IMR-90 (cell line): Measurements from ENCODE around the gene MYO1A. TPM values are rescaled to one million over a fixed set of nuclear protein-coding genes. Genes with fewer than 3 reads are reported as not detected.

Experiments used
- ATAC-seq: fragments of 200-7000 bp; cut with Tn5 transposase; 2 replicates; pipeline ENCODE4 v1.9.1; 2020; ENCODE audit warnings: low read depth, mild to moderate bottlenecking, moderate library complexity
- BruUV-seq: library from RNA; stranded (reverse); fragments of 400-500 nt; replicated peaks from 2 replicates; lab custom pipeline; 2021; lab: Mats Ljungman, UMichigan
- CTCF ChIA-PET: fragments of 300-600 bp; formaldehyde crosslinking; extraction: SDS; loops from one replicate; lab custom pipeline; 2021; ENCODE audit warnings: antibody characterized with exemption; lab: Yijun Ruan, JAX
- POLR2A ChIA-PET: fragments of 300-600 bp; sonication (Branson Sonifier 250); formaldehyde crosslinking; loops from one replicate; lab custom pipeline; 2022; ENCODE audit warnings: antibody characterized with exemption; ENCODE audit not compliant: unreplicated experiment; lab: Charles Lee
- DNase-seq: peaks from one replicate; pipeline ENCODE4 v3.0.0; 2013
- H2AFZ ChIP-seq: replicated peaks from 2 replicates; pipeline ENCODE3; 2013; ENCODE audit warnings: low read length, mild to moderate bottlenecking; ENCODE audit not compliant: poor library complexity
- H2AK5ac ChIP-seq: 2 replicates; pipeline ENCODE4 v1.6.1; 2013; ENCODE audit warnings: low read depth, low read length, inconsistent platforms
- H2AK9ac ChIP-seq: replicated peaks from 2 replicates; pipeline ENCODE3; 2013; ENCODE audit warnings: mild to moderate bottlenecking, low read depth, low read length, moderate library complexity; ENCODE audit not compliant: poor library complexity
- H2BK120ac ChIP-seq: 2 replicates; pipeline ENCODE4 v1.6.1; 2013; ENCODE audit warnings: low read depth, low read length, inconsistent platforms
- H2BK15ac ChIP-seq: 3 replicates; pipeline ENCODE4 v1.6.1; 2013; ENCODE audit warnings: low read depth, low read length, inconsistent platforms
- H2BK20ac ChIP-seq: 2 replicates; pipeline ENCODE4 v1.6.1; 2013; ENCODE audit warnings: low read depth, mild to moderate bottlenecking, inconsistent platforms, low read length, moderate library complexity
- H2BK5ac ChIP-seq: 2 replicates; pipeline ENCODE4 v1.6.1; 2013; ENCODE audit warnings: mild to moderate bottlenecking, low read depth, low read length, inconsistent platforms; ENCODE audit not compliant: poor library complexity, severe bottlenecking
- H3K14ac ChIP-seq: replicated peaks from 2 replicates; pipeline ENCODE4 v1.6.1; 2013; ENCODE audit warnings: low read depth, low read length, inconsistent platforms
- H3K18ac ChIP-seq: 2 replicates; pipeline ENCODE4 v1.6.1; 2013; ENCODE audit warnings: low read depth, low read length, control low read depth
- H3K23ac ChIP-seq: 2 replicates; pipeline ENCODE4 v1.6.1; 2013; ENCODE audit warnings: low read depth, low read length, inconsistent platforms
- H3K27ac ChIP-seq: 2 replicates; pipeline ENCODE4 v1.5.1; 2013; ENCODE audit warnings: mild to moderate bottlenecking, control low read depth, low read length; ENCODE audit not compliant: insufficient read depth
- H3K27me3 ChIP-seq: 2 replicates; pipeline ENCODE4 v1.6.1; 2013; ENCODE audit warnings: low read length; ENCODE audit not compliant: control insufficient read depth, insufficient read depth
- H3K36me3 ChIP-seq: 2 replicates; pipeline ENCODE4 v1.6.1; 2013; ENCODE audit warnings: low read length, mixed read lengths; ENCODE audit not compliant: control insufficient read depth, insufficient read depth
- H3K4ac ChIP-seq: 2 replicates; pipeline ENCODE4 v1.6.1; 2013; ENCODE audit warnings: low read depth, low read length, inconsistent platforms
- H3K4me1 ChIP-seq: 2 replicates; pipeline ENCODE4 v1.6.1; 2013; ENCODE audit warnings: low read length, mixed read lengths; ENCODE audit not compliant: control insufficient read depth, insufficient read depth
- H3K4me2 ChIP-seq: 2 replicates; pipeline ENCODE4 v1.6.1; 2013; ENCODE audit warnings: low read depth, mild to moderate bottlenecking, control low read depth, low read length, moderate library complexity
- H3K4me3 ChIP-seq: 2 replicates; pipeline ENCODE4 v1.5.1; 2013; ENCODE audit warnings: low read depth, mild to moderate bottlenecking, control low read depth, low read length, moderate library complexity; ENCODE audit not compliant: insufficient read depth
- H3K56ac ChIP-seq: 2 replicates; pipeline ENCODE4 v1.6.1; 2013; ENCODE audit warnings: low read length, inconsistent platforms; ENCODE audit not compliant: insufficient read depth; ENCODE audit errors: extremely low read depth
- H3K79me1 ChIP-seq, 2 experiments: 2 replicates each; pipeline ENCODE4 v1.6.1; 2013; ENCODE audit warnings: low read length in 2 of 2, inconsistent platforms in 1 of 2, low read depth in 1 of 2
- H3K9ac ChIP-seq: 2 replicates; pipeline ENCODE4 v1.6.1; 2013; ENCODE audit warnings: low read depth, low read length, control low read depth
- H3K9me1 ChIP-seq: 2 replicates; pipeline ENCODE4 v1.6.1; 2013; ENCODE audit warnings: low read length, inconsistent platforms; ENCODE audit not compliant: insufficient read depth
- H3K9me3 ChIP-seq: 2 replicates; pipeline ENCODE4 v1.6.1; 2013; ENCODE audit warnings: low read length; ENCODE audit not compliant: control insufficient read depth, insufficient read depth
- H4K20me1 ChIP-seq: 2 replicates; pipeline ENCODE4 v1.6.1; 2013; ENCODE audit warnings: low read length, inconsistent platforms; ENCODE audit not compliant: insufficient read depth
- H4K5ac ChIP-seq: 2 replicates; pipeline ENCODE4 v1.6.1; 2013; ENCODE audit warnings: mild to moderate bottlenecking, low read depth, low read length, control low read depth
- H4K8ac ChIP-seq, 2 experiments: 2 replicates each; pipeline ENCODE4 v1.6.1; 2013; ENCODE audit warnings: low read depth in 2 of 2, low read length in 2 of 2, control low read depth in 1 of 2, inconsistent platforms in 1 of 2
- H4K91ac ChIP-seq: 2 replicates; pipeline ENCODE4 v1.6.1; 2013; ENCODE audit warnings: low read depth, low read length, inconsistent platforms; ENCODE audit not compliant: insufficient read depth
- BHLHE40 ChIP-seq: fragments of 150-350 bp; IDR thresholded peaks from 2 replicates; pipeline ENCODE4 v1.6.1; 2016; ENCODE audit warnings: mild to moderate bottlenecking, low read depth, low read length
- CHD1 ChIP-seq: IDR thresholded peaks from 2 replicates; pipeline ENCODE4 v1.6.1; 2012; ENCODE audit warnings: low read depth, low read length, improper control_type of control experiment
- FOS ChIP-seq: fragments of 150-350 bp; IDR thresholded peaks from 2 replicates; pipeline ENCODE4 v1.6.1; 2016; ENCODE audit warnings: low read depth, low read length
- MAFK ChIP-seq: IDR thresholded peaks from 2 replicates; pipeline ENCODE4 v1.6.1; 2012; ENCODE audit warnings: low read depth, low read length, improper control_type of control experiment
- MAZ ChIP-seq: IDR thresholded peaks from 2 replicates; pipeline ENCODE4 v1.6.1; 2012; ENCODE audit warnings: low read depth, mild to moderate bottlenecking, low read length, improper control_type of control experiment, moderate library complexity, borderline replicate concordance
- NFE2L2 ChIP-seq: fragments of 150-350 bp; IDR thresholded peaks from 2 replicates; pipeline ENCODE4 v1.6.1; 2016; ENCODE audit warnings: low read depth, mild to moderate bottlenecking, low read length
- RAD21 ChIP-seq: IDR thresholded peaks from 2 replicates; pipeline ENCODE4 v1.6.1; 2012; ENCODE audit warnings: low read length, improper control_type of control experiment
- RCOR1 ChIP-seq: IDR thresholded peaks from 2 replicates; pipeline ENCODE4 v1.6.1; 2012; ENCODE audit warnings: mild to moderate bottlenecking, low read length, improper control_type of control experiment; ENCODE audit not compliant: insufficient replicate concordance
- RFX5 ChIP-seq: IDR thresholded peaks from 2 replicates; pipeline ENCODE4 v1.8.0; 2012; ENCODE audit warnings: low read depth, mild to moderate bottlenecking, low read length, moderate library complexity
- SMC3 ChIP-seq: fragments of 150-350 bp; IDR thresholded peaks from 2 replicates; pipeline ENCODE4 v1.6.1; 2016; ENCODE audit warnings: low read depth, mild to moderate bottlenecking, antibody characterized with exemption, low read length, moderate library complexity
- WGBS, 2 experiments: methylation state at CpG; one replicate each; pipeline versions ENCODE4 v1.1.5 to v1.1.7; 2013; ENCODE audit warnings: missing lambda C conversion rate in 2 of 2; ENCODE audit not compliant: insufficient read length in 1 of 2; ENCODE audit errors: extremely low coverage in 2 of 2; 5-methylcytosine and 5-hydroxymethylcytosine counted together
- dilution Hi-C: fragments of 300-500 bp; cut with HindIII; formaldehyde crosslinking; loops from one replicate; pipeline ENCODE4 v1.14.3; 2018; ENCODE audit warnings: low sequenced_read_pairs; ENCODE audit not compliant: unreplicated experiment
- in situ Hi-C: fragments of 300-500 bp; cut with MboI; formaldehyde crosslinking; loops from 3 replicates; pipeline ENCODE4 v1.14.3; 2019; ENCODE audit warnings: low sequenced_read_pairs, inconsistent platforms, mixed read lengths
- intact Hi-C: fragments of 100-400 bp; cut with micrococcal nuclease; formaldehyde crosslinking; loops from 2 replicates; pipeline ENCODE4 v1.10.0; 2022
- polyA plus RNA-seq, 3 experiments: library from polyadenylated mRNA; depleted of rRNA; stranded (reverse); fragments of >200 nt; gene quantifications; 2 replicates each; pipeline ENCODE4 v1.2.3, GENCODE V29; 2012; ENCODE audit warnings: low replicate concordance in 1 of 3
- total RNA-seq: library from RNA; depleted of rRNA; stranded (reverse); fragments of >200 nt; gene quantifications from 2 replicates; pipeline ENCODE4 v1.2.3, GENCODE V29; 2012
- TF ChIP-seq, protein P1 (sequence below): fragments of 150-350 bp; IDR thresholded peaks from 2 replicates; pipeline ENCODE4 v1.6.1; 2017; ENCODE audit warnings: mild to moderate bottlenecking, antibody characterized with exemption, low read length, low read depth
- TF ChIP-seq, protein P2 (sequence below): fragments of 150-350 bp; IDR thresholded peaks from 2 replicates; pipeline ENCODE4 v1.6.1; 2016; ENCODE audit warnings: low read depth, mild to moderate bottlenecking, low read length, moderate library complexity, borderline replicate concordance
- TF ChIP-seq, protein P3 (sequence below): conservative IDR thresholded peaks from 2 replicates; pipeline ENCODE4 v1.5.1; 2012; ENCODE audit warnings: mild to moderate bottlenecking, low read depth, low read length, improper control_type of control experiment

Gene MYO1A
- total and polyA plus RNA-seq, 2 of the 4 experiments (the other 2 are of a cell fraction) = under 0.01 TPM; not detected in 1

DNA sequence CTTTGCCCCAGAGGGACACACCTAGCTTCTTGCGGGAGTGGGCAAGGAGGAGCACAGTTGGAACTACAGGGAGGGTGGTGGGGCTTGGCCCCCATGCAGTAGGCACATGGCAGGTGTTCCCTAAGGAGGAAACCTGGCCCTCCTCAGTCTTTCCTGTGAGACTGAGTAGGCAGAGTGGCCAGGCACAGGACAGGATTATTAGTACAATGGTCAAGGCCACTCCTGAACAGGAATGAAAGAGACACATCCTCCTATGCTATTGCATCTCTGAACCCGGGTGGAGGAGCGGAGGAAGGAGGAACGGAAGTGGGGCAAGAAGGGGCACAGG lies 846 bp downstream of the MYO1A start:
- ChIA-PET CTCF (no interaction called here), POLR2A (no interaction called here)
- Histone ChIP-seq H3K79me1 (no peaks in the 10 kb centered on the region), H2BK120ac (no peak overlapping the region), H3K4me1 (peaks cover 3% of the 10 kb centered on the region; the same call in 1 of the 2 replicates), H3K56ac (no peak overlapping the region), H3K14ac (no peak overlapping the region), H3K4me3 (no peak overlapping the region), H2AK5ac (no peak overlapping the region), H3K9ac (no peak overlapping the region), H3K18ac (no peak overlapping the region), H3K9me3 (no peaks in the 10 kb centered on the region), H4K20me1 (peaks cover 10% of the 10 kb centered on the region; the same call in 1 of the 2 replicates), H3K23ac (no peak overlapping the region), H3K27ac (no peak overlapping the region), H4K91ac (no peak overlapping the region), H3K9me1 (no peaks in the 10 kb centered on the region; the same call in 1 of the 2 replicates), H2AK9ac (no peak overlapping the region), H2AFZ (no peak overlapping the region), H3K4me2 (no peak overlapping the region), H4K5ac (no peak overlapping the region), H3K4ac (no peak overlapping the region), H2BK15ac (no peak overlapping the region), H2BK20ac (no peak overlapping the region), H3K36me3 (no peaks in the 10 kb centered on the region), H4K8ac (no peak overlapping the region), H2BK5ac (no peak overlapping the region), H3K27me3 (peaks cover 14% of the 10 kb centered on the region)
- dilution Hi-C loops = no loop called here
- in situ Hi-C loops = no loop called here
- intact Hi-C loops = no loop called here
- TF ChIP-seq SMC3 = no peak
- no peak for TF ChIP-seq RAD21
- no peak for TF ChIP-seq FOS
- no peak for TF ChIP-seq RCOR1
- TF ChIP-seq CHD1 = no peak
- TF ChIP-seq, protein P1, sequence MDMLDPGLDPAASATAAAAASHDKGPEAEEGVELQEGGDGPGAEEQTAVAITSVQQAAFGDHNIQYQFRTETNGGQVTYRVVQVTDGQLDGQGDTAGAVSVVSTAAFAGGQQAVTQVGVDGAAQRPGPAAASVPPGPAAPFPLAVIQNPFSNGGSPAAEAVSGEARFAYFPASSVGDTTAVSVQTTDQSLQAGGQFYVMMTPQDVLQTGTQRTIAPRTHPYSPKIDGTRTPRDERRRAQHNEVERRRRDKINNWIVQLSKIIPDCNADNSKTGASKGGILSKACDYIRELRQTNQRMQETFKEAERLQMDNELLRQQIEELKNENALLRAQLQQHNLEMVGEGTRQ = no peak
- TF ChIP-seq RFX5 = no peak
- TF ChIP-seq NFE2L2 = no peak
- no peak for TF ChIP-seq MAFK
- TF ChIP-seq, protein P2, sequence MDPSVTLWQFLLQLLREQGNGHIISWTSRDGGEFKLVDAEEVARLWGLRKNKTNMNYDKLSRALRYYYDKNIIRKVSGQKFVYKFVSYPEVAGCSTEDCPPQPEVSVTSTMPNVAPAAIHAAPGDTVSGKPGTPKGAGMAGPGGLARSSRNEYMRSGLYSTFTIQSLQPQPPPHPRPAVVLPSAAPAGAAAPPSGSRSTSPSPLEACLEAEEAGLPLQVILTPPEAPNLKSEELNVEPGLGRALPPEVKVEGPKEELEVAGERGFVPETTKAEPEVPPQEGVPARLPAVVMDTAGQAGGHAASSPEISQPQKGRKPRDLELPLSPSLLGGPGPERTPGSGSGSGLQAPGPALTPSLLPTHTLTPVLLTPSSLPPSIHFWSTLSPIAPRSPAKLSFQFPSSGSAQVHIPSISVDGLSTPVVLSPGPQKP = no peak
- TF ChIP-seq, protein P3, sequence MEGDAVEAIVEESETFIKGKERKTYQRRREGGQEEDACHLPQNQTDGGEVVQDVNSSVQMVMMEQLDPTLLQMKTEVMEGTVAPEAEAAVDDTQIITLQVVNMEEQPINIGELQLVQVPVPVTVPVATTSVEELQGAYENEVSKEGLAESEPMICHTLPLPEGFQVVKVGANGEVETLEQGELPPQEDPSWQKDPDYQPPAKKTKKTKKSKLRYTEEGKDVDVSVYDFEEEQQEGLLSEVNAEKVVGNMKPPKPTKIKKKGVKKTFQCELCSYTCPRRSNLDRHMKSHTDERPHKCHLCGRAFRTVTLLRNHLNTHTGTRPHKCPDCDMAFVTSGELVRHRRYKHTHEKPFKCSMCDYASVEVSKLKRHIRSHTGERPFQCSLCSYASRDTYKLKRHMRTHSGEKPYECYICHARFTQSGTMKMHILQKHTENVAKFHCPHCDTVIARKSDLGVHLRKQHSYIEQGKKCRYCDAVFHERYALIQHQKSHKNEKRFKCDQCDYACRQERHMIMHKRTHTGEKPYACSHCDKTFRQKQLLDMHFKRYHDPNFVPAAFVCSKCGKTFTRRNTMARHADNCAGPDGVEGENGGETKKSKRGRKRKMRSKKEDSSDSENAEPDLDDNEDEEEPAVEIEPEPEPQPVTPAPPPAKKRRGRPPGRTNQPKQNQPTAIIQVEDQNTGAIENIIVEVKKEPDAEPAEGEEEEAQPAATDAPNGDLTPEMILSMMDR = no peak
- no peak for TF ChIP-seq MAZ
- TF ChIP-seq BHLHE40 = no peak
- DNase-seq (no peak), ATAC-seq (no peak)
- no TSS peak for BruUV-seq
- no CpG with 5 or more reads among the region's 4 CpGs for WGBS, 2 experiments
